Fibroblast of upper back skin (primary cell): ENCODE results near the gene CDHR3.

ENCODE experiments used
- DNase-seq: peaks from one replicate; pipeline ENCODE4 v3.0.0-alpha.2; 2013

Gene CDHR3

GRCh38 chr7:106029941-106030340, 66.9 kb downstream of the CDHR3 start:
- no peak for DNase-seq

- no peak for DNase-seq
These were observed 68.4 kb downstream of the CDHR3 start for GRCh38 chr7:106031300-106032035.

DNA sequence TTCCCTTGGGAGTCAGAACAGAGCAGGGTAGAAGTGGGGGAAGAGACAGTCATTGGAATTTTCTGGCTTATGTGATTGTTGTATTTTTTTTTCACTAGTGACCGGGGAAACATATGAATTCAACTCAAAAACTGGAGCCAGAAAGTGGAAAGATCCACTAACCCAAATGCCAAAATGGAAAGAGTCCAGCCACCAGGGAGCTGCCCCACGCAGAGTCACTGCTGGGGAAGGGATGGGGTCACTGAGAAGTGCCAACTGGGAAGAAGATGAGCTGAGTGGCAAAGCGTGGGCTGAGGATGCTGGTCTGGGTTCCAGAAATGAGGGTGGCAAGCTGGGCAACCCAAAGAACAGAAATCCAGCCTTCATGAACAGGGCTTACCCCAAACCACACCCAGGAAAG, 69.2 kb downstream of the CDHR3 start:
- DNase-seq, result no peak

DNA sequence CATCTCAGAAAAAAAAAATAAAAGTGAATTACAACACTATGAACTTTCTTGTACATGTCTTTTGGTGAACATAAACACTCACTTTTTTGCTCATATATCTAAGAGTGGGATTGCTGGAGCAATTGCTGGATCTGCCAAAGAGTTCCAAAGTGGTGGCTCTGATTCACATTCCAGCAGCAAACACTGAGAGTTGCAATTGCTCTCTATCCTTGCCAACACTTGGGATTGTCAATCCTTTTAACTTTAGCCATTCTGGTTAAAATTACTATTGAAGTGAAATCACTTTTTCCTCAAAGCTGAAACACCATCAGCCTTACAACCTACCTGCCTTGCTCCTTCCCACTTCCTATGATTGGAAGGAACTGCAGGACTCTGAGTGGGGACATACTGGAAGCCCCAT, 70.7 kb downstream of the CDHR3 start:
- DNase-seq, result no peak

- DNase-seq, result no peak
These were observed 71.3 kb downstream of the CDHR3 start for GRCh38 chr7:106034383-106034782.

- DNase-seq, result no peak
These were observed 72.5 kb downstream of the CDHR3 start for GRCh38 chr7:106035568-106035967.

DNA sequence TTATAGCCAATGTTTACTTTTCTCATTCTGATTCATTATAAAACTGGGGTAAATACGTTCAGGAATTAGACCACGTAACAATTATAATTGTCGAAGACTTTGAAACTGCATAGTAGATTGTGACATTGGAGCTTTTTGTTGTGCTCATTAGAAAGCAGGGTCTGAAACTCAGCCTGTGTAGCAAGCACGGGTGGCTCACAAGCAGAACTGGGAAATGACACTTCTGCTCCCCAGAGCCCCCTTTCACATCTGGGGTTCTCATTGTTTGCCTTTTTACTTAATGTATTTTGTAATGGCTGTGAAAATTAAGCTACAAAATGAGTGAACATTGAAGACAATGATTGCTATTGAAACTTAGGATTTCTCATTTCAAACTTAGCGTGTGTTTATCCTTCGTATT, 72.9 kb downstream of the CDHR3 start:
- DNase-seq, result no peak

- DNase-seq, result no peak
These were observed 74.6 kb downstream of the CDHR3 start for GRCh38 chr7:106037489-106038176.

DNA sequence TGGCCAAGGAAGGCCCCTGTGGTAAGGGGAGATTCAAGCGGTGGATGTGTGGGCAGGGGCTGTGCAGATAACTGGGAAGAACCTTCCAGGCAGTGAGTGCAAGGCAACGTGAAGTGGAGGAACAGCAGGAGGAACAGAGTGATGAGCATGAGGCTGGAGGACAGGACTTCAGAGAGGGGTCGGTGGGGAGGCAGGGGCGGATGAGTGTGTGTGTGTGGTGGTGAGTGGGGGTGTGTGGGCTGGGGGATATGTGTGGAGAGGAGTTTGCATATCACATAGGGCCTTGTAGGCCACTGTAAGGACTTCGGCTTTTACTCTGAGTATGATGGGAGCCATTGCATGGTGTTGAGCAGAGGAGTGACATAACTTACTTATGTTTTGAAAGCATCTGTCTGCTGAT, 75.2 kb downstream of the CDHR3 start:
- DNase-seq, result no peak

DNA sequence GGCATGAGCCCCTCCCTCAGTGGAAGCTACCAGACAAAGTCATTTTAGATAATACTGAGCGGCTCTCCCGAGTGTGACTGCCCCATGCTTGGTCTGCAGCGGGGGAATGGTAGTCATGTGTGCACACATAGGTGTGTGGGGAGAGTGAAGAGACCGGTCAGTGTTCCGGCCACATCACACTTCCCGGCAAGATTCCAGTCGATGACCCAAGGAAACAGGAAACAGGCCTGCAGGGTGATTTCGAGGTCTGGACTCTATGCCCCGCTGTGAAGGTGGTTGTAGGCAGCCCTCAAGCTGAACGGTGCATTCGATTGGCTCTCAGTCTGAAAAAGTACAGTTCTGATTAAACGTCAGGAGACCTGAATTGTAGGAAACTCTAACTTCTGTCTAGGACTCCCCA, 75.9 kb downstream of the CDHR3 start:
- DNase-seq, result no peak

DNA sequence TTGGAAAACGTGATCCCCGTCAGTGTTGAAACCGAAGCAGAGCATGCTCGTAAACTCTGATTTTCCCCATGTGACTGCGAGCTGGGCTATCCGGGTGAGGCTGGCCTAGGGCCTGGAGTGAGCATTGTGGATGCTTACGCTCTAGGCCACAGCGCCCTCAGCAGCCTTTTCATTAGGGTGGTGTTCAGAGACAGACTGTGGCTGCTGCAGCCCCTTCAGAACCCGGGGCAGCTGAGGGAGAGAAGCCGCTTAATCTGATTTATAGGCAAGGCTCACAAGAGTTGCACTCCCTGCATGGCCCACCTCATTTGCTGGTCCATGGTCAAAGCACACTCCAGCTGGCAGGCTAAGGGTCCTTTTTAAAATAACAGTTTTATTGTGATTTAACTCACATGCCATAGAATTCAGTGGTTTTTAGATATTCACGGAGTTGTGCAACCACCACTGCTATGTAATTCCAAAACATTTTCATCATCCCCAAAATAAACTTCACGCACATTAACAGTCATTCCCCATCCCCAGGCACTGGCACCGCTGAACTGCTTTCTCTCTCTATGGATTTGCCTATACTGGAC, 76.5 kb downstream of the CDHR3 start:
- DNase-seq, result peak; percentile 89

- DNase-seq, result peak; percentile 29
These were observed 78.2 kb downstream of the CDHR3 start for GRCh38 chr7:106041140-106041717.

- no peak for DNase-seq
These were observed 79.1 kb downstream of the CDHR3 start for GRCh38 chr7:106042196-106042611.

DNA sequence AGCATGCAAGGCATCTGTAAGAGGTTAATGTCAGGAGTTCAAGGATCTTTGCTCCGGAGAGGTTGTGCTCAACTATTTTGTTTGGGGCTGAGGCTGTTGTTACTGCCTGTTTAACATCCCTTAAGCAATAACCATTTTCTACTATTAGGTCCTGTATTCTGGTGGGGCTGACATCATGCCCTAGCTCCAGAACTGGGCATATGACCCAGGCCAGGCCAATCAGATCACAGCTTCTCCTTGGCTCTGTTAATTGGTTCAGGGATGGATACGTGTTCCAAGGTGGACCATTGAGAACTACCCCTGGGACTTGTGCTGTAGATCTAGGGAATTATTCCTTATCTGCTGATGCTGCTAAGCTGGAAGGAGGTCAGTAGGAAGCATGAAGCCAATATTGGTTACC, 82.1 kb downstream of the CDHR3 start:
- no peak for DNase-seq

DNA sequence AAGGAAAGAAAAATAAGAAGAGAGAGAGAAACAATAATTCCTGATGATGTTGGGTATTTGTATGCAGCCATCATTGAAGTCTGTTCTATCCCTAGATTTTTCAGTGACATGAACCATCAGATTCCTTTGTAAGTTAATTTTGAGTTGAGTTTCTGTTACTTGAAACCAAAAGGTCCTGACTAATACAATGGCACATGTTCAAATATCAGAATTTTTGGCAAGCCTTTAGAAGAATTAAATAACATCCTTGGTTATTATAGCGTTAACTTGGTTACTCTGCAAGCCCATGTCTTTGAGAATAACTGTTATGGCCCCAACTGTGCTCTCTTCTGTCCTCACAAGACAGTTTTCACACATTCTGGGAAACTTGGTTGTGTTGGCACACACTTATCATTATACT, 82.5 kb downstream of the CDHR3 start:
- DNase-seq, result peak; percentile 76

- no peak for DNase-seq
These were observed 84.1 kb downstream of the CDHR3 start for GRCh38 chr7:106047184-106047583.

GRCh38 chr7:106047818-106048705, 85.0 kb downstream of the CDHR3 start:
- DNase-seq, result no peak

DNA sequence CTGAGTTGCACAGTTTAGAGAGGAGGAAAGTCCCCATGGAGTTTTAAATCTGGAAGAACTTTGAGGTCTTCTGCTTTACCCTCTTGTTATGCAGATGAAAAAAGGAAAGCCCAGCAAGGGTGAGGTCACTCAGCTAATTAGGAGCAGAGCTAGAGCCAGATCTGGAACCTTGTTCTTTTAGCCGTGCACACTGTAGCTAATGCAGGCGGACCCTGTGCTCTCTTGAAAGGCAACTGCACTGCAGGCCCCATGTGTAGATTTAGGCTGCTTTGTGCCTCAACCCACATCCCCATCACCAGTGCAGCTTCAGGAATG, 85.6 kb downstream of the CDHR3 start:
- no peak for DNase-seq

DNA sequence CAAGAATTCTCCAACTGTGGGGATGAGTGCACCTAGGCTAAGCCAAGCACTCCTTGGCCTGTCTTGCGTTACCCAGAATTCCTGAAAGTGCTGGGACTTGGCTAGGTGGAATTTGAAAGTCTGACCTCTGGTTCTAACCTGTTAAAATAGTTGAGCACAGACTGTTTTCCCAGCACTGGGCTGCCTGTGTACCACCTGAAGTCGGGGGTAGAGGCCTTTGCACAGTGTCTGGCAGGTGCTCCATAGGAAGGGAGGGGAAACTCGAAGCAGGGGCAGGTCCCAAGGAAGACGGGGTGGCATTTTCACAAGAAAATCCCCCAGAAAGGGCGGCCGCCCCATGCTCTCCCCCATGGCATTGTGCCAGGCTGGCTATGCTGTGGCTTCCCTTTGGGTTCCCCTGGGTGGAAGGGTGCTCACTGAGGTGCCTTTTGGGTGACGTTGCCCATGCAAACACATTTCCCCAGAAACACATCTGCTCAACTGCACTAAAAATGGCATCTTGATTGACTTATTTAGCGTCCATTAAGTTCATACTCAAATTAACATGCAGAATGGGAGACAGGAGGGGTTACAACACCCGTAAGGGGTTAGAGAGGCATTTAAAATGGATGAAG, 86.2 kb downstream of the CDHR3 start:
- no peak for DNase-seq

- peak; percentile 81 for DNase-seq
These were observed 87.1 kb downstream of the CDHR3 start for GRCh38 chr7:106050002-106050745.

GRCh38 chr7:106050746-106051117, 87.7 kb downstream of the CDHR3 start:
- DNase-seq, result peak; percentile 52

DNA sequence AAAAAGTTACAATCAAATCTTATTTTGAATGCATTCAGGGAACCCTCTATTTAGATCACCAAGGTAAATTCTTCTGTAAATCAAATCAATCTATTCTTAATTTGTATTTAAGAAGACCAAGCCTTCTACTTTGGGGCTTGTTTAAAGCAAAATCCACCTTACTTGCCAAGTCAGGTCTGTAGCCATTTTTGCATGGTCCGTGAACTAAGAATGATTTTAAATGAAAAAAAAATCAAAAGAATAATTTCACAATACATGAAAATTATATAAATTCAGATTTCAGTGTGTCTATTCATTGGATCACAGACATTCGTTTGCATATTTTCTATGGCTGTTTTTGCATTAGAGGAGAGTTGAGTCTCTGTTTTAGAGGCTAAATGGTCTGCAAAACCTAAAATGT, 89.6 kb downstream of the CDHR3 start:
- no peak for DNase-seq
